IPS-15b (cell line): ENCODE data around the gene LRIT1.

Source experiments
- H3K27me3 ChIP-seq: one replicate; pipeline ENCODE4 v1.6.1; 2013; ENCODE audit warnings: low read length; ENCODE audit not compliant: control insufficient read depth, insufficient read depth
- H3K36me3 ChIP-seq: one replicate; pipeline ENCODE4 v1.6.1; 2013; ENCODE audit warnings: low read length; ENCODE audit not compliant: control insufficient read depth, insufficient read depth
- H3K4me1 ChIP-seq: one replicate; pipeline ENCODE4 v1.6.1; 2013; ENCODE audit warnings: mild to moderate bottlenecking, low read length; ENCODE audit not compliant: control insufficient read depth, insufficient read depth
- H3K4me3 ChIP-seq: one replicate; pipeline ENCODE4 v1.5.1; 2013; ENCODE audit warnings: low read depth, low read length
- H3K9ac ChIP-seq: one replicate; pipeline ENCODE4 v1.6.1; 2013; ENCODE audit warnings: low read depth, mild to moderate bottlenecking, low read length
- H3K9me3 ChIP-seq: one replicate; pipeline ENCODE4 v1.6.1; 2013; ENCODE audit warnings: mild to moderate bottlenecking, low read length; ENCODE audit not compliant: control insufficient read depth, insufficient read depth

Gene LRIT1

DNA sequence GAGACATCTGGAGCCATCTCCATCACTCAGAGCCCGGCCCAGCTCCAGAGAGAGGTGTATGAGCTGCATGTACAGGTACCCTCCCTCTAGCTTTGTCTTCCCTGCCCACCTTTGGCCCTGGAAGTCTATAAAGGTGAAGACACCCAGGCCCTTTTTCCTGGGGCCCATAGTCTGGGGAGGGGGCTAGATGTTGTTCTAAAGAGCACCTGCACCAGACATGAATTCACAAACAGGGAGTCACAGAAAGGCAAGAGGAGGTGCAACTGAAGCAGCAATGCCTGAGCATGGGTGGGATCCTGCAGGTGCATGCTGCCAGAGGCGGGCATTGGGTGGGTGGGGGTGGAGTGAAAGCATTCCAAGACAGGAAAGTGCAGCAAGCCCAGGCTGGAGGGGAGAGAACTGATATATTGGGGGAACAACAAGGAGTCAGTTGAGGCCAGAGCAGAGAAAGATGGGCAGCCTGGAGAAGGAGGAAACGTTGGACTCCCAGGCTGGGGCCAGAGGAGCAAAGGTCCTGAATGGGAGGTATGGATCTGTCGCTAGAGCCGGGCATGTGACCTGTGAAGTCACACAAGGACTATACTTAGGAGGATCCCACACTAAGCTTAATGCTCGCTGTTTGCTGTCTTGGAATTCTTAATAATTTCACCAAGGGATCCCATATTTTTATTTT lies 35.4 kb downstream of the LRIT1 start:
- H3K27me3 ChIP-seq: no peaks in the 10 kb centered on the region

DNA sequence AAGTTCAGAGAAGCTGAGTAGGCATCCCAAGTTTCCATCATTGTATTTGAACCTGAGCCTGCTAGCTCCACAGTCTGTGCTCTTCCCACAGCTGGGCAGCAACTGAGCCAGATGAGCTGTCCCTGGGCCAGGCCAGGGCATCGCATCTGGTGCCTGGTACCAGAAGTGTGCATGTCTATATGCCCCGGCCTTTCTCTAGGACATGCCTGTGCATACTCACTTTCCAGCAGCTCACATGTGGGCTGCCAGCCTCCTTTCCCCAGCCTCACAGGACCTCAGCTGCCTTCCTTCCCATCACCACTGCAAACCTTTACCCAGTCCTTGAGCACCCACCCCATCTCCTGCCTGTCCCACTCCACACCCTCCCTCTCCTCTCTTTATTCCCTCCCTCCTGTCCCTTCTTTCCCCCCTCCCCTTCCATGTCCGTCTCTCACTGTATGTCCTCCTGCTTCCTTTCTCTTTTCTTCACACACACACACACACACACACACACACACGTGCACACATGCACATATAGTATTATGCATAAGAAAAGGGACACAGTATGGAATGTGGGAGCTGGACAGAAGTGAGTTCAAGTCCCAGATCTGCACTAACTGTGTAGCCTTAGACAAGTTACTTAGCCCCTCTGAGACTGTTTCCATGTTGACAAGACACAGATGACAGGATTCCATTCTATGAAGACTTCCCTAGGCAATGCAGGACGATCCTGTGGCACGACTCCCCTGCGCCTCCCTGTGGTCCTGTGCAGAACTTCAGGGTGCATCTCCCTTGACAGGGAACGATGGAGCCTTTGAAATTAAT lies 36.1 kb downstream of the LRIT1 start:
- H3K27me3 ChIP-seq: no peaks in the 10 kb centered on the region
- no peak overlapping the region for H3K9ac ChIP-seq
- no peak overlapping the region for H3K4me3 ChIP-seq
- no peaks in the 10 kb centered on the region for H3K9me3 ChIP-seq
- H3K36me3 ChIP-seq: no peaks in the 10 kb centered on the region
- no peaks in the 10 kb centered on the region for H3K4me1 ChIP-seq

More for the DNA sequence above, 35.4 kb downstream of the LRIT1 start:
- H3K4me1 ChIP-seq: no peaks in the 10 kb centered on the region
- no peak overlapping the region for H3K9ac ChIP-seq
- H3K9me3 ChIP-seq: no peaks in the 10 kb centered on the region
- H3K4me3 ChIP-seq: no peak overlapping the region
- no peaks in the 10 kb centered on the region for H3K36me3 ChIP-seq

DNA sequence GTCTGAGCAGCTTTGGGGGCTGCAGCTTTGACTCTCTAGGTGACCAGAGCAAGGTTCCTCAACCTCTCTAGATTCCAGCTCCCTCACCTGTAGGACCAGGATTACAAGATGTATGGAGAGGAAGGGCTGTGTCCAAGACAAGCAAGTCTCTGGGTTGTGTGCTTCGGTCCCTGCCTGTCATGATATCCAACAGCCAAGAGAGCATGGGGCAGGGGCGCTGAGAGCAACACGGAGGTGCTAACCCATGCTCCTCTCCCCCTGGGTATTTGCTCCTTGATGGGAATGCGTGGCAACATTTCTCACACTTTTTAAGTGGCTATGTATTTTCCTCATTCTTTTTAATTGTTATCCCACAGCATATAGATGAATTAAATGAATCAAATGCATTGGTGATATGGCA lies 36.7 kb downstream of the LRIT1 start:
- Histone ChIP-seq H3K4me3 (no peak overlapping the region), H3K9me3 (no peaks in the 10 kb centered on the region), H3K36me3 (no peaks in the 10 kb centered on the region), H3K4me1 (no peaks in the 10 kb centered on the region), H3K27me3 (no peaks in the 10 kb centered on the region), H3K9ac (no peak overlapping the region)

DNA sequence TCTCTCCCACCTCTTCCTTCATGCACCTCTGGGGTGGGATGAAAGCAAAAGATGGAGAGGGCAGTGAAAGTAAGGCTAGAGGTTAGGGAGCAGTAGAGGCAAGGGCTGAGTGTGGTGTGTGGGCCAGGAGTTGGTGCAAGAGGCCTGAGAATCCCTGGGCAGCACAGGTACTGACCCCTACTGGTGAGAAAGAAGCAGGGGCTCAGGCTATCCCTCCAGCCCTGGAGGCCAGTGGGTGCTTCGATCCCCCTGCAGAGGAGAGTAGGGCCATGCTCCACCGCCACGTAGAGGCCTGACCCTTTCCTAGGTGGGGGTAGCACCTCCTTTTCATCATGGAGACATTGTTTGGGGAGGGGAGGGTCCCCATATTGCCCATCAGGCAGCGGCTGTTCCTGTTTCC lies 37.2 kb downstream of the LRIT1 start:
- H3K9ac ChIP-seq: no peak overlapping the region
- H3K27me3 ChIP-seq: no peaks in the 10 kb centered on the region
- no peaks in the 10 kb centered on the region for H3K9me3 ChIP-seq
- no peaks in the 10 kb centered on the region for H3K4me1 ChIP-seq
- H3K36me3 ChIP-seq: no peaks in the 10 kb centered on the region
- no peak overlapping the region for H3K4me3 ChIP-seq

DNA sequence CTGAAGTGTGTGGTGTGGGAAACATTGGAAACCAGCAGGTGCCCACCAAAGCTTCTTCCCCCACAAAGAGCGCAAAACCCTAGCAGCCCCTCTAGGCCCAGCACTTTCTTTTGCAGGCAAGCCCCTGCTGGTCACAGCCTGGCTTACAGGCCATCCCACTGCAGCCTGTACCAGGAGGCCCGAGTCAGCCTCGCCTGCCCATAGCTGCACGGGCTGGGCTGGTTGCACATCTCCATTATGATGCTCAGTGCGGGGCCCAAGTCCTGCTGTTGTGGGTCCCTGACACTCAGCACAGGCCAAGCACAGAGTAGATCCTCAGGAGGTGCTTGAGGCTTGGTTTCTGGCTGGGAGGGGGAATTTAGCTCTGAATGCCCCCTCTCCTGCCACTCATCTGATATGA lies 39.0 kb downstream of the LRIT1 start:
- no peak overlapping the region for H3K4me3 ChIP-seq
- H3K9me3 ChIP-seq: no peaks in the 10 kb centered on the region
- H3K27me3 ChIP-seq: peaks cover 8% of the 10 kb centered on the region
- no peaks in the 10 kb centered on the region for H3K36me3 ChIP-seq
- H3K4me1 ChIP-seq: no peaks in the 10 kb centered on the region
- H3K9ac ChIP-seq: no peak overlapping the region

DNA sequence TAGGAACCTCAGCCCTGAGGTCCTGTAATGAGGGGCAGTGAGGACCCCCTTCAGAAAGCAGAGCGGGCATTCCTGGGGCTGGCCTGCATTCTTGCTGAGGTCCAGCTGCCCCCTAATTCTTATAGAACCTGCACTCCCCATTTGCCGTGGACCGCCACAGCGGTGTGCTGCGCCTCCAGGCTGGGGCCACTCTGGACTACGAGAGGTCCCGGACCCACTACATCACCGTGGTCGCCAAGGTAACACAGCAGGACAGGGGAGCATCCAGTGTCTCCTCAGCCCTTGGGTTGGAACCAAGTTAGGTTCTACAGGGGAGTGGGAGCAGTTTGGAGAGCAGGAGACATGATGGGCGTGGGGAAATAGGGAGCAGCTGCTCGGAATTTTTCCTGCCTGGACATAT lies 39.7 kb downstream of the LRIT1 start:
- Histone ChIP-seq H3K36me3 (peaks cover 4% of the 10 kb centered on the region), H3K9ac (no peak overlapping the region), H3K9me3 (no peaks in the 10 kb centered on the region), H3K4me3 (no peak overlapping the region), H3K4me1 (no peaks in the 10 kb centered on the region), H3K27me3 (peaks cover 15% of the 10 kb centered on the region)

DNA sequence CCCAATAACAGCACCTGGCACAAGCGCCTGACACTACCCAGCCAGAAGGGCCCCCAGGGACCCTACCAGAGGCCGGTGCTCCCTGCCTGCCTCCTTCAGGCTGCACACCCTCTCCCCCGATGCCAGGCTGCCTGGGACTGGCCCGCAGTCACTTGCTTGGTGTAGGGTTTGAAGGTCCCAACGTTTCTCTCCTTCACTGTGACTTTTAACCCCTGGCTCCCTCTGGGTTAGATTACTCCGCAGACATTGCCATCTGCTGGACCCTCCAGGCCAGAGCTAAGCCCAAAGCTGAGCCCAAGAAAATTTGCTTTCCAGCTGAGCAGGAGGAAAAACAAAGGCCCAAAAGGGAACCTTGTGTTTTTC lies 40.1 kb downstream of the LRIT1 start:
- no peak overlapping the region for H3K4me3 ChIP-seq
- peaks cover 4% of the 10 kb centered on the region for H3K36me3 ChIP-seq
- H3K4me1 ChIP-seq: no peaks in the 10 kb centered on the region
- H3K9me3 ChIP-seq: no peaks in the 10 kb centered on the region
- H3K27me3 ChIP-seq: peaks cover 19% of the 10 kb centered on the region
- no peak overlapping the region for H3K9ac ChIP-seq

DNA sequence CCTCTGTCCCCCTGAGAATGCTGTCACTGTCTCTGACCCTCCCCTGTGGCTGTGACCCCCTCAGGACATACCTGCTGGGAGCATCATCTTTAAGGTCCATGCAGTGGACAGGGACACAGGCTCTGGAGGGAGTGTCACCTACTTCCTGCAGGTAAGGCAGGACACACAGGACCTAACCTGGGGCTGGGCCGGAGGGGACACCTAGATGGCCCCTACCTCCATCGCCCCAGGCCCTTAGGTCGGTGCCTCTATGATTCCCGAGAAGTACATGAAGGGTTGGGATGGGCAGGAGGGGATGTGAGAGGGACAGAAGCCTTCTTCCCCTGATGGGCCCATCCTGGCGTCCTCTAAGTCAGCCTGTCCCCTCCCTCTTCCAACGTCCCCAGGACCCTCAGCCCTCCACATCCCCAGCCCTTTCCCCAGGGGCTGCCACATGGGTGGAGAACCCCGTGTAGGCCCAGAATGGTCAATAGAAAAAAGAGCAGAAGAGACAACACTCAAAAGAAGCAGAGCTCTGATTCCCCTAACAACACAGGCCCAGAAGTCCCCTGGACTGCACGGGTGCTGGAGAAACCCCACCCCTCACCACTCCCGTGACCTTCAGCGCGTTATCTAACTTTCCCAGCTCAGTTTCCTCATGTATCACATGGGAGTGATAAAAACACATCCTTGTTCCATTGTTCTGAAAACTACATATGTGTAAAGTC lies 40.7 kb downstream of the LRIT1 start:
- Histone ChIP-seq H3K4me1 (no peaks in the 10 kb centered on the region), H3K27me3 (peaks cover 25% of the 10 kb centered on the region), H3K9me3 (no peaks in the 10 kb centered on the region), H3K36me3 (peaks cover 4% of the 10 kb centered on the region), H3K4me3 (no peak overlapping the region), H3K9ac (no peak overlapping the region)

DNA sequence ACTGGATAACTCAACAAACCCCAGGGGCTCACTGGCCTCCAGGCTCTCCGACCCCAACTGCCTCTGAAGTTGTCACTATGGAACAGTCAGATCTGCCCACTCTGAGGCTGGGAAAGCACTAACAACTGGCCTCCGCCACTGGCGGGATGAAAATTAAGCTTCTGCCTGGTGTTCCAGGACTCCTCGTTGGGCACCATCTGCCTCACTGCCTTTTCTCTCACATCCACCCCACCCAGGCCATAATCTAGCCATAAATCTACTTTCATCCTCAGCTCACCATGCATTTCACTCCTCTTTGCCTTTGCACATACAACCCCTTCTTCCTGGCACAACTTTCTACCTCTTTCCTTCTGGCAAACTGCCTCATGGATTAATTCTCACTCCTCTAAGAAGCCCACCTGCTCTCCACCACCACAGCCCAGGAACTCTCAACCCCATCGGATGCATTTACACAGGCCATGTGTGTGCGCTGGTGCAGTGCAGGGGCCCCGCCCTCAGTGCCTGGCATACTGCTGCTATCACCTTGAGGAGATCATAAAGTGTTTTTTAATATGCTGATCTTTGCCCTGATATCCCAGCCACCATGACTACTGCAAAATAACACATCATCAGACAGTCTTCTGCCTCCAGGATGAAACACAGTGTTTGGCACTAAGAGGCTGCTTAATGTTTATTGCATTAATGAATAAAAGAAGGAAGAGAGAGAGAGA lies 43.0 kb downstream of the LRIT1 start:
- H3K4me3 ChIP-seq: no peak overlapping the region
- H3K4me1 ChIP-seq: peaks cover 3% of the 10 kb centered on the region
- peaks cover 4% of the 10 kb centered on the region for H3K36me3 ChIP-seq
- H3K9ac ChIP-seq: no peak overlapping the region
- H3K9me3 ChIP-seq: no peaks in the 10 kb centered on the region
- H3K27me3 ChIP-seq: peaks cover 45% of the 10 kb centered on the region

DNA sequence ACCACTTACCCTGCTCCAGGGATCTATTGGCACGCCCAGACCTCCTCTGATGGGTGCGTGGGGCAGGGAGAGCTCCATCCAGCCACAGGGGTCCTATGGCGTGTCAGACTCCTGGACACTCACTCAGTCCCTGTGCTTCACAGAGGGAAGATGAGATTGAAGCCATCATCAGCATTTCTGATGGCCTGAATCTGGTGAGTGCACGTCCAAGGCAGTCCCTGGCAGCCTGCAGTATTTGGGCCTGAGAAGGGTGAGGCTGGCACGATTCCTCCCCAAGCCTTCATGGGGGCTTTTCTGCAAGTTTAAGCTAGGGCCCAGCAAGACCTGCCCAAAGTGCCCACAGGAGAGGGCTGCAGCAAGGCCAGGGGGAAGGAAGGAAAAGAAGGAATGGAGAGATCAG lies 43.7 kb downstream of the LRIT1 start:
- Histone ChIP-seq H3K9ac (no peak overlapping the region), H3K27me3 (peaks cover 53% of the 10 kb centered on the region), H3K36me3 (peaks cover 4% of the 10 kb centered on the region), H3K9me3 (no peaks in the 10 kb centered on the region), H3K4me1 (peaks cover 3% of the 10 kb centered on the region), H3K4me3 (no peak overlapping the region)

DNA sequence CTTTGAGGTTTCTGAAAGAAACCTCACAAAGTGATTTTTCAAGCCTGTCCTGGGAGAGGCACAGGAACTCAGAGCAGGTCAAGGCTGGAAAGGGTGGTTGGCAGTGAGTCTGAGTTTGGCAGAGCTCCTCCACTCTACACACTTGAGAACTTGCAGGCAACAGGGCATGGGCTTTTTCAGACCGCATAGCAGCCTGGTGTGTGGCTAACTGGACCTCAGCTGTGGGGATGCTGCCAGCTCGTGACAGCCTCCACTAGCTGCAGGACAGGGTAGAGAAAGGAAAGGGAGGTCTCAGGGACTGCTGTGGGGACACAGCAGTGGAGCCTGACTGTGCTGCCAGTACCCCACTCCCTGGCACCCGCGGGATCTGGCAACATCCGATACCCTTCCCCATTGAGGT lies 44.4 kb downstream of the LRIT1 start:
- Histone ChIP-seq H3K36me3 (peaks cover 4% of the 10 kb centered on the region), H3K4me1 (peaks cover 3% of the 10 kb centered on the region), H3K9me3 (no peaks in the 10 kb centered on the region), H3K27me3 (peaks cover 54% of the 10 kb centered on the region), H3K4me3 (no peak overlapping the region), H3K9ac (no peak overlapping the region)
